Measurements from ENCODE around the gene TRIO. TPM values are rescaled to one million over a fixed set of nuclear protein-coding genes. Genes with fewer than 3 reads are reported as not detected.

The TRIO gene
- total RNA-seq, 4 donors from 2014 or later = 21.2 to 105 (median 47.6) TPM

GRCh38 chr5:14380712-14381111 is 237.6 kb downstream of the TRIO start:
- Histone ChIP-seq H3K27me3 (no peaks in the 10 kb centered on the region), H3K4me1 (no peaks in the 10 kb centered on the region), H3K27ac (no peak overlapping the region), H3K9me3 (no peaks in the 10 kb centered on the region), H3K4me3 (no peak overlapping the region), H3K36me3 (peaks cover 8 to 92% (median 24%) of the 10 kb centered on the region in 3 donors)
- intact Hi-C loops (cut with DNase I) = no loop called here
- 61 to 65% methylated on average over 4 of the region's 4 CpGs for WGBS, 2 donors
- DNase-seq = no peak
- no peak for TF ChIP-seq POLR2A (IDR thresholded peaks at IDR 0.05)
- no peak for TF ChIP-seq CTCF (IDR thresholded peaks at IDR 0.05)

- intact Hi-C loops (cut with DNase I) = no loop called here
- no peaks in the 10 kb centered on the region for H3K27me3 ChIP-seq
- no peak overlapping the region for H3K4me3 ChIP-seq
- WGBS, 2 donors = 77 to 93% methylated on average over 4 of the region's 4 CpGs
- DNase-seq = no peak
- H3K27ac ChIP-seq = no peak overlapping the region
- H3K36me3 ChIP-seq = peaks cover 8 to 94% (median 27%) of the 10 kb centered on the region in 3 donors
- no peaks in the 10 kb centered on the region for H3K4me1 ChIP-seq
- no peak for TF ChIP-seq CTCF (IDR thresholded peaks at IDR 0.05)
- no peaks in the 10 kb centered on the region for H3K9me3 ChIP-seq
Measured at GRCh38 chr5:14382640-14383039, 239.5 kb downstream of the TRIO start.

- no peaks in the 10 kb centered on the region for H3K9me3 ChIP-seq
- 78 to 85% methylated on average over 11 of the region's 11 CpGs for WGBS, 2 donors
- no peak overlapping the region for H3K4me3 ChIP-seq
- intact Hi-C loops (cut with DNase I) = no loop called here
- DNase-seq = no peak
- TF ChIP-seq CTCF (IDR thresholded peaks at IDR 0.05) = no peak
- TF ChIP-seq POLR2A (IDR thresholded peaks at IDR 0.05) = no peak
- no peaks in the 10 kb centered on the region for H3K27me3 ChIP-seq
- H3K36me3 ChIP-seq = peaks cover 8 to 94% (median 19%) of the 10 kb centered on the region in 3 donors
- H3K27ac ChIP-seq = no peak overlapping the region
- no peaks in the 10 kb centered on the region for H3K4me1 ChIP-seq
Measured at GRCh38 chr5:14383923-14384322, 240.8 kb downstream of the TRIO start.

- DNase-seq = no peak
- Histone ChIP-seq H3K9me3 (no peaks in the 10 kb centered on the region), H3K4me3 (no peak overlapping the region), H3K4me1 (no peaks in the 10 kb centered on the region), H3K27ac (no peak overlapping the region), H3K36me3 (peaks cover 4 to 94% (median 15%) of the 10 kb centered on the region in 3 donors), H3K27me3 (no peaks in the 10 kb centered on the region)
- TF ChIP-seq CTCF (IDR thresholded peaks at IDR 0.05) (no peak), POLR2A (IDR thresholded peaks at IDR 0.05) (no peak)
- WGBS, 2 donors = 90 to 92% methylated on average over 11 to 15 of the region's 15 CpGs
- intact Hi-C loops (cut with DNase I) = no loop called here
Measured at GRCh38 chr5:14385019-14385418, 241.9 kb downstream of the TRIO start.

- H3K27me3 ChIP-seq = no peaks in the 10 kb centered on the region
- no peaks in the 10 kb centered on the region for H3K9me3 ChIP-seq
- H3K4me1 ChIP-seq = no peaks in the 10 kb centered on the region
- no peak for TF ChIP-seq CTCF (IDR thresholded peaks at IDR 0.05)
- no peak for TF ChIP-seq POLR2A (IDR thresholded peaks at IDR 0.05)
- no peak for DNase-seq
- WGBS, 2 donors = 80 to 82% methylated on average over 16 of the region's 16 CpGs
- intact Hi-C loops (cut with DNase I) = no loop called here
- H3K4me3 ChIP-seq = no peak overlapping the region
- peaks cover 0 to 94% (median 15%) of the 10 kb centered on the region in 3 donors for H3K36me3 ChIP-seq
- H3K27ac ChIP-seq = no peak overlapping the region
Measured at GRCh38 chr5:14386884-14387624, 243.9 kb downstream of the TRIO start.
